Stomach (tissue), 9 donors: Measurements from ENCODE around the gene PEPD. TPM values are rescaled to one million over a fixed set of nuclear protein-coding genes. Genes with fewer than 3 reads are reported as not detected.

Experiments
- DNase-seq, 2 donors: peaks; one replicate each; pipeline versions ENCODE4 v3.0.0 to v3.0.0-alpha.2; 2013 to 2019
- H3K27ac ChIP-seq, 5 donors: fragments of 200-600 bp in 4 of 5; sonication (generic) in 4 of 5; one replicate each; pipeline ENCODE4 v1.5.1; 2013 to 2019; ENCODE audit warnings: mild to moderate bottlenecking in 1 of 5, moderate library complexity in 1 of 5
- H3K27me3 ChIP-seq, 3 donors: fragments of 200-600 bp; sonication (generic); one replicate each; pipeline ENCODE4 v1.5.1; 2017 to 2019; ENCODE audit warnings: mixed run types in 1 of 3
- H3K36me3 ChIP-seq, 4 donors: fragments of 200-600 bp; sonication (generic); 1 replicate in 3 of 4; 2 replicates in 1 of 4; pipeline ENCODE4 v1.5.1; 2016 to 2019
- H3K4me1 ChIP-seq, 4 donors: fragments of 200-600 bp; sonication (generic); one replicate each; pipeline ENCODE4 v1.5.1; 2016 to 2019
- H3K4me3 ChIP-seq, 4 donors: fragments of 200-600 bp; sonication (generic) in 3 of 4; one replicate each; pipeline ENCODE4 v1.5.1; 2016 to 2019; ENCODE audit warnings: mild to moderate bottlenecking in 1 of 4
- H3K9me3 ChIP-seq, 4 donors: fragments of 200-600 bp; sonication (generic); one replicate each; pipeline ENCODE4 v1.5.1; 2016 to 2019
- EP300 ChIP-seq: sonication (generic); formaldehyde crosslinking; IDR thresholded peaks from one replicate; pipeline ENCODE4 v1.6.1; 2017; ENCODE audit warnings: antibody characterized with exemption
- POLR2A ChIP-seq, 4 donors: fragments of 450-650 bp; IDR thresholded peaks; one replicate each; pipeline ENCODE4 v1.6.1; 2016; ENCODE audit warnings: antibody characterized with exemption in 4 of 4, control low read depth in 2 of 4, mild to moderate bottlenecking in 1 of 4, moderate library complexity in 1 of 4
- POLR2AphosphoS5 ChIP-seq, 3 donors: sonication (generic); formaldehyde crosslinking; IDR thresholded peaks; one replicate each; pipeline ENCODE4 v1.6.1; 2016; ENCODE audit warnings: antibody characterized with exemption in 3 of 3
- whole genome bisulfite sequencing, 5 donors: extraction: QIAGEN DNeasy Blood & Tissue Kit in 3 of 5; methylation state at CpG; one replicate each; pipeline versions ENCODE4 v1.1.5 to v1.1.7; 2013 to 2018; 5-methylcytosine and 5-hydroxymethylcytosine counted together
- intact Hi-C: fragments of 100-400 bp; cut with DNase I; formaldehyde crosslinking; loops from one replicate; pipeline ENCODE4 v1.15.1; 2023; ENCODE audit warnings: low total_unique reads
- polyA plus RNA-seq, 3 donors: library from polyadenylated mRNA; stranded (reverse); fragments of 200-250 nt; gene quantifications; one replicate each; pipeline ENCODE4 v1.2.3, GENCODE V29; 2013
- total RNA-seq, 5 donors: library from RNA; depleted of rRNA; stranded (reverse); fragments of >200 nt; gene quantifications; one replicate each; pipeline versions ENCODE4 v1.1.0 to v1.2.3, GENCODE V29; 2014 to 2016
- TF ChIP-seq, protein P1 (sequence below), 7 experiments: fragments of 450-650 bp in 4 of 7; fragments of 200-600 bp in 3 of 7; sonication (generic) in 3 of 7; IDR thresholded peaks; one replicate each; pipeline ENCODE4 v1.5.1; 2016 to 2019; ENCODE audit warnings: antibody characterized with exemption in 7 of 7, control low read depth in 2 of 7, mild to moderate bottlenecking in 1 of 7
- donor health status: healthy with polysubstance abuse.
- donor health status: Bipolar disorder and iron deficiency.
- donor health status: healthy.

PEPD gene
- total and polyA plus RNA-seq, 8 donors = 8.8 to 99.4 (median 42.7) TPM

DNA sequence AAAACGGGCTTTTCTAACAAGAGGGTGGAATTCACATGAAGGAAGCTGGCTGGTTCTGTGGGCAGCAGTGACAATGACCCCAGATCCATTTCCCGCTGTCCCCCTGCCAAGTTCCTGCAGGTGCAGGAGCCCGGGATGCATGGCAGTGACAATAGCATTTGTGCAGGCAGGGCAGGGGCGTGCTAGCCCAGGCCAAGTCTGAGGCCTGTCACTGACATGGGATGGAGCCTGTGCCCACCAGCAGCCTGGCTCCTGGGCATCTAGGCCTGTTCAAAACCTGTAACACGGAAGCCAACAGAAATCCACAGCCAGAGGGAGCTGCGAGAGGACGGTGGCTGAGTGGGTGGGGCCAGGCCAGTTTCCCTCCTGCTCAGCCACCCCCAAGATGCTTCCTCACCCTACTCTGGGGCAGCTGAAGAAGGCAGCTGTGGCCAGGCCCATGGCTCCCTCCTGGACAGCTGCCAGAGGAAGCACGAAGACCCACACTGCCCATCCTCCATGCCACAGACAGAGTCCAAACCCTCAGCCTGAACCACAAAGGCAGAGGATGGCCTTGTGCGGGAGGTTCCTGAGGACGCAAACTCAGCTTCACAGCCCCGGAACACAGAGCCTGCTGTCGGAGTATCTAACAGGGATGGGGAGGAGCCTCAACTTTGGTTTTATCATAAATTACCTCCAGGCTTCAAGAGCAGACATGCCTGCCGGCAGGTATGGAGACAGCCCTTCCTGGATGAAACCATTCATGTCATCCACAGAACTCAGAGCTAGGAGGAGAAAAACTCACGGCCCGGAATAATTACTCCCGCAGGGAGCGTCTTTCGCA lies 74.0 kb downstream of the PEPD start:
- H3K36me3 ChIP-seq = peaks cover 0 to 40% (median 23%) of the 10 kb centered on the region in 4 donors
- intact Hi-C loops = no loop called here
- H3K9me3 ChIP-seq = no peaks in the 10 kb centered on the region
- H3K27me3 ChIP-seq = no peaks in the 10 kb centered on the region
- no peak overlapping the region for H3K27ac ChIP-seq
- DNase-seq = no peak
- H3K4me1 ChIP-seq = no peaks in the 10 kb centered on the region
- H3K4me3 ChIP-seq = no peak overlapping the region
- TF ChIP-seq POLR2AphosphoS5 (IDR thresholded peaks at IDR 0.05) (no peak), POLR2A (IDR thresholded peaks at IDR 0.05) (no peak), EP300 (no peak)
- TF ChIP-seq, protein P1, sequence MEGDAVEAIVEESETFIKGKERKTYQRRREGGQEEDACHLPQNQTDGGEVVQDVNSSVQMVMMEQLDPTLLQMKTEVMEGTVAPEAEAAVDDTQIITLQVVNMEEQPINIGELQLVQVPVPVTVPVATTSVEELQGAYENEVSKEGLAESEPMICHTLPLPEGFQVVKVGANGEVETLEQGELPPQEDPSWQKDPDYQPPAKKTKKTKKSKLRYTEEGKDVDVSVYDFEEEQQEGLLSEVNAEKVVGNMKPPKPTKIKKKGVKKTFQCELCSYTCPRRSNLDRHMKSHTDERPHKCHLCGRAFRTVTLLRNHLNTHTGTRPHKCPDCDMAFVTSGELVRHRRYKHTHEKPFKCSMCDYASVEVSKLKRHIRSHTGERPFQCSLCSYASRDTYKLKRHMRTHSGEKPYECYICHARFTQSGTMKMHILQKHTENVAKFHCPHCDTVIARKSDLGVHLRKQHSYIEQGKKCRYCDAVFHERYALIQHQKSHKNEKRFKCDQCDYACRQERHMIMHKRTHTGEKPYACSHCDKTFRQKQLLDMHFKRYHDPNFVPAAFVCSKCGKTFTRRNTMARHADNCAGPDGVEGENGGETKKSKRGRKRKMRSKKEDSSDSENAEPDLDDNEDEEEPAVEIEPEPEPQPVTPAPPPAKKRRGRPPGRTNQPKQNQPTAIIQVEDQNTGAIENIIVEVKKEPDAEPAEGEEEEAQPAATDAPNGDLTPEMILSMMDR (IDR thresholded peaks at IDR 0.05) = no peak
- WGBS, 5 donors = 82 to 94% (median 87%) methylated on average over 9 to 18 of the region's 18 CpGs

DNA sequence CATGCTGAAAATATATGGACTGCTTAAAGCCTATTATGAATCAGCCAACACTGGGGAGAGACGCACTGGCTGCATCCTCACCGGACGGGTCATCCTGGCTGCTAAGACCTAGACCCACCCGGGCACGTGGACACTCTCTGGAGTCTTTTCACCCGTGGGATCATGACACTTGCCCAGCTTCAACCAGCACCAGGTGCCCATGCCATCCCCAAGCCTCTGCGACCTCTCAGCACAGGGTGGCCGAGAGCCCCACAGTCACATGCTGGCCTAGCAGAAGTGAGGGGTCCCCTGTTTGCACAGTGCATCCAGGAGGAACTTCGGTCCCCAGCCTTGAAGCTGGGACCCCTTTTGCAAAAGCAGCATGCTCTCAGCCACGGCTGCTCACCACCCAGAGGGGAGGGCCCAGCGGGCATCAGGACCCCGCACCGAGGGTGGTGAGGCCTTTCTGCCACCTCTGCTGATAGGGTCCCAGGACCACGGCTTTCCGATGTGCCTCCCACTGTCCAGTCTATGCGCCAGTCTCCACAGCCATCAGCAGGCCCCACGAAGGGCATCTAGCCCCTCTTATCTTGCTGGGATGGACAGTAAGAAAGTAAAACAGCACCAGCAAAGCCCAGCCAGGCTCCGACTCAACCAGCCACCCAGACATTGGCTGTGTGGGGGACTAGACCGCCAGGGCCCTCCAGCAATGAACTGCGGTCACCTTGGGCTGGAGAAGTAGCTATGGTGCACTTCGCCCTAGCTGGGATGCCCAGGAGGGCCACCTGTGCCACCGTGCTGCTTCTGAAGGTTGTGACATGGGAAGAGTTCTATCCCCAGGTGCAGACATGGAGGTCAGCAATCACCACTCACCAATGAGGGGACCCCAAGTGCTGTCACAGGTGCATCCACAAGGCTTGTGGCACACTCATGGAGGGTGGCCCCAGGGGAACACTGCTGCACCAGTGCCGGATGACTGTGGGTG lies 75.0 kb downstream of the PEPD start:
- Histone ChIP-seq H3K36me3 (peaks cover 0 to 40% (median 23%) of the 10 kb centered on the region in 4 donors), H3K27me3 (no peaks in the 10 kb centered on the region), H3K27ac (no peak overlapping the region), H3K4me3 (no peak overlapping the region), H3K4me1 (no peaks in the 10 kb centered on the region), H3K9me3 (no peaks in the 10 kb centered on the region)
- DNase-seq = no peak
- intact Hi-C loops = no loop called here
- 89 to 95% (median 94%) methylated on average over 15 to 23 of the region's 23 CpGs for WGBS, 5 donors
- TF ChIP-seq POLR2A (IDR thresholded peaks at IDR 0.05) = no peak
- TF ChIP-seq, protein P1 (IDR thresholded peaks at IDR 0.05) = no peak
- no peak for TF ChIP-seq EP300
- TF ChIP-seq POLR2AphosphoS5 (IDR thresholded peaks at IDR 0.05) = no peak

GRCh38 chr19:33445442-33446329 lies 75.9 kb downstream of the PEPD start:
- no peak overlapping the region for H3K27ac ChIP-seq
- DNase-seq = no peak
- no peaks in the 10 kb centered on the region for H3K27me3 ChIP-seq
- intact Hi-C loops = no loop called here
- WGBS, 5 donors = 87 to 93% (median 93%) methylated on average over 16 to 17 of the region's 17 CpGs
- H3K36me3 ChIP-seq = peaks cover 0 to 40% (median 23%) of the 10 kb centered on the region in 4 donors
- no peaks in the 10 kb centered on the region for H3K9me3 ChIP-seq
- no peaks in the 10 kb centered on the region for H3K4me1 ChIP-seq
- TF ChIP-seq EP300 (no peak), POLR2A (IDR thresholded peaks at IDR 0.05) (no peak), POLR2AphosphoS5 (IDR thresholded peaks at IDR 0.05) (no peak)
- TF ChIP-seq, protein P1 (IDR thresholded peaks at IDR 0.05) = no peak
- no peak overlapping the region for H3K4me3 ChIP-seq
